WTC11 (cell line): ENCODE measurements around the gene ACTL6A. TPM values are rescaled to one million over a fixed set of nuclear protein-coding genes. Genes with fewer than 3 reads are reported as not detected.

ENCODE experiments used
- ATAC-seq: fragments of 200-7000 bp; cut with Tn5 transposase; 2 replicates; pipeline ENCODE4 v1.10.0; 2021; ENCODE audit warnings: mild to moderate bottlenecking, moderate library complexity
- CTCF ChIA-PET: fragments of 300-600 bp; sonication (Branson Sonifier 250); formaldehyde crosslinking; loops from one replicate; lab custom pipeline; 2021; ENCODE audit warnings: antibody characterized with exemption; lab: Charles Lee
- POLR2A ChIA-PET: fragments of 350-600 bp; sonication (Branson Sonifier 250); formaldehyde crosslinking; loops from one replicate; lab custom pipeline; 2021; ENCODE audit warnings: antibody characterized with exemption; lab: Charles Lee
- DNase-seq: peaks from one replicate; pipeline ENCODE4 v3.0.0; 2021; ENCODE audit warnings: low spot score
- H3K27ac Mint-ChIP-seq: 2 replicates; pipeline ENCODE4 v1.8.0; 2021; ENCODE audit warnings: mixed read lengths
- H3K27me3 Mint-ChIP-seq: 2 replicates; pipeline ENCODE4 v1.8.0; 2021; ENCODE audit warnings: low read depth, mild to moderate bottlenecking, moderate library complexity, mixed read lengths
- H3K36me3 Mint-ChIP-seq: 2 replicates; pipeline ENCODE4 v1.8.0; 2021; ENCODE audit warnings: mixed read lengths
- H3K4me1 Mint-ChIP-seq: 2 replicates; pipeline ENCODE4 v1.8.0; 2022; ENCODE audit warnings: mixed read lengths
- H3K4me3 Mint-ChIP-seq: 2 replicates; pipeline ENCODE4 v1.8.0; 2021; ENCODE audit warnings: mild to moderate bottlenecking, moderate library complexity, mixed read lengths
- H3K9me3 Mint-ChIP-seq: 2 replicates; pipeline ENCODE4 v1.8.0; 2021; ENCODE audit warnings: mixed read lengths
- AFF4 ChIP-seq: sonication (generic); formaldehyde crosslinking; IDR thresholded peaks from 2 replicates; pipeline ENCODE4 v1.8.1; 2023; ENCODE audit warnings: mild to moderate bottlenecking, missing genetic modification reagents, borderline replicate concordance
- ARID4B ChIP-seq: sonication (generic); formaldehyde crosslinking; IDR thresholded peaks from 2 replicates; pipeline ENCODE4 v1.8.0; 2023; ENCODE audit warnings: missing genetic modification reagents, mild to moderate bottlenecking, borderline replicate concordance
- ESRRA ChIP-seq: sonication (generic); formaldehyde crosslinking; IDR thresholded peaks from 2 replicates; pipeline ENCODE4 v1.8.1; 2022; ENCODE audit warnings: mild to moderate bottlenecking, missing genetic modification reagents, borderline replicate concordance
- GRHL2 ChIP-seq: fragments of 250-450 bp; sonication (Bioruptor Pico); IDR thresholded peaks from 2 replicates; pipeline ENCODE4 v1.8.0; 2022; ENCODE audit warnings: mild to moderate bottlenecking, moderate library complexity; ENCODE audit not compliant: insufficient replicate concordance, severe bottlenecking
- GTF2I ChIP-seq: fragments of 250-450 bp; sonication (Bioruptor Pico); conservative IDR thresholded peaks from 2 replicates; pipeline ENCODE4 v1.4.0; 2021; ENCODE audit warnings: mild to moderate bottlenecking
- IRF2 ChIP-seq: sonication (generic); formaldehyde crosslinking; IDR thresholded peaks from 2 replicates; pipeline ENCODE4 v1.8.0; 2022; ENCODE audit warnings: low read depth, missing genetic modification reagents, borderline replicate concordance
- PRRX2 ChIP-seq: fragments of 250-450 bp; sonication (Bioruptor Pico); IDR thresholded peaks from 2 replicates; pipeline ENCODE4 v1.8.0; 2021; ENCODE audit warnings: mild to moderate bottlenecking
- ZNF121 ChIP-seq: sonication (generic); formaldehyde crosslinking; IDR thresholded peaks from 2 replicates; pipeline ENCODE4 v1.8.0; 2023; ENCODE audit warnings: missing genetic modification reagents
- total RNA-seq: library from RNA; stranded (reverse); gene quantifications from 3 replicates; pipeline ENCODE4 v1.2.3, GENCODE V29; 2021
- TF ChIP-seq, protein P1 (sequence below): sonication (generic); formaldehyde crosslinking; IDR thresholded peaks from 2 replicates; pipeline ENCODE4 v1.8.1; 2022; ENCODE audit warnings: mild to moderate bottlenecking, moderate library complexity, missing genetic modification reagents
- TF ChIP-seq, protein P2 (sequence below): sonication (generic); formaldehyde crosslinking; IDR thresholded peaks from 2 replicates; pipeline ENCODE4 v1.8.1; 2022; ENCODE audit warnings: low read depth, mild to moderate bottlenecking, moderate library complexity, missing genetic modification reagents, borderline replicate concordance
- TF ChIP-seq, protein P3 (sequence below): sonication (generic); formaldehyde crosslinking; IDR thresholded peaks from 2 replicates; pipeline ENCODE4 v1.8.1; 2022; ENCODE audit warnings: missing genetic modification reagents, borderline replicate concordance

Gene ACTL6A
- total RNA-seq, 1 experiment from 2014 or later = 82.9 TPM

DNA sequence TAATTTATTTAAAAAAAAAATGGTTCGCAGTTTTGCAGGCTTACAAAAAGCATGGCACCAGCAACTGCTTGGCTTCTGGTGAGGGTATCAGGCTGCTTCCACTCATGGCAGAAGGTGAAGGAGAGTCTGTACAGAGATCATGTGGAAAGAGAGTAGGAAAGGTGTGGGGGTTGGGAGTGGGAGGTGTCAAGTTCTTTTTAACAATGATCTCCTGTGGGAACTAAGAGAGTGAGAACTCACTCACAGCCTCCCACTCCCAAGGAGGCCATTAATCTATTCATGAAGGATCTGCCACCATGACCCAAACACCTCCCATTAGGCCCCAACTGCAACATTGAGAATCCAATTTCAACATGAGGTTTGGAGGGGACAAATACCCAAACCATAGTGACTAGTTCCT, 21.1 kb upstream of the ACTL6A start (continued):
- no peak for TF ChIP-seq ARID4B
- TF ChIP-seq ZNF121 (CRISPR knock-in tag) = no peak
- no peak for TF ChIP-seq GRHL2 (CRISPR knock-in tag)
- TF ChIP-seq, protein P1, sequence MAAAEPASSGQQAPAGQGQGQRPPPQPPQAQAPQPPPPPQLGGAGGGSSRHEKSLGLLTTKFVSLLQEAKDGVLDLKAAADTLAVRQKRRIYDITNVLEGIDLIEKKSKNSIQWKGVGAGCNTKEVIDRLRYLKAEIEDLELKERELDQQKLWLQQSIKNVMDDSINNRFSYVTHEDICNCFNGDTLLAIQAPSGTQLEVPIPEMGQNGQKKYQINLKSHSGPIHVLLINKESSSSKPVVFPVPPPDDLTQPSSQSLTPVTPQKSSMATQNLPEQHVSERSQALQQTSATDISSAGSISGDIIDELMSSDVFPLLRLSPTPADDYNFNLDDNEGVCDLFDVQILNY = no peak
- no peak for TF ChIP-seq PRRX2
- no peak for TF ChIP-seq IRF2 (CRISPR knock-in tag)
- TF ChIP-seq AFF4 = no peak
- no peak for TF ChIP-seq GTF2I
- TF ChIP-seq ESRRA = no peak

GRCh38 chr3:179542375-179542774, 20.4 kb upstream of the ACTL6A start:
- ChIA-PET POLR2A (no interaction called here), CTCF (no interaction called here)
- Mint-ChIP-seq H3K4me3 (no peak overlapping the region), H3K4me1 (peaks cover 15% of the 10 kb centered on the region), H3K9me3 (no peaks in the 10 kb centered on the region; the same call in 1 of the 2 replicates), H3K36me3 (no peaks in the 10 kb centered on the region), H3K27me3 (no peaks in the 10 kb centered on the region), H3K27ac (no peak overlapping the region)
- ATAC-seq (no peak), DNase-seq (no peak)
- TF ChIP-seq, protein P2, sequence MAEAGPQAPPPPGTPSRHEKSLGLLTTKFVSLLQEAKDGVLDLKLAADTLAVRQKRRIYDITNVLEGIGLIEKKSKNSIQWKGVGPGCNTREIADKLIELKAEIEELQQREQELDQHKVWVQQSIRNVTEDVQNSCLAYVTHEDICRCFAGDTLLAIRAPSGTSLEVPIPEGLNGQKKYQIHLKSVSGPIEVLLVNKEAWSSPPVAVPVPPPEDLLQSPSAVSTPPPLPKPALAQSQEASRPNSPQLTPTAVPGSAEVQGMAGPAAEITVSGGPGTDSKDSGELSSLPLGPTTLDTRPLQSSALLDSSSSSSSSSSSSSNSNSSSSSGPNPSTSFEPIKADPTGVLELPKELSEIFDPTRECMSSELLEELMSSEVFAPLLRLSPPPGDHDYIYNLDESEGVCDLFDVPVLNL (CRISPR knock-in tag) = no peak
- TF ChIP-seq, protein P3, sequence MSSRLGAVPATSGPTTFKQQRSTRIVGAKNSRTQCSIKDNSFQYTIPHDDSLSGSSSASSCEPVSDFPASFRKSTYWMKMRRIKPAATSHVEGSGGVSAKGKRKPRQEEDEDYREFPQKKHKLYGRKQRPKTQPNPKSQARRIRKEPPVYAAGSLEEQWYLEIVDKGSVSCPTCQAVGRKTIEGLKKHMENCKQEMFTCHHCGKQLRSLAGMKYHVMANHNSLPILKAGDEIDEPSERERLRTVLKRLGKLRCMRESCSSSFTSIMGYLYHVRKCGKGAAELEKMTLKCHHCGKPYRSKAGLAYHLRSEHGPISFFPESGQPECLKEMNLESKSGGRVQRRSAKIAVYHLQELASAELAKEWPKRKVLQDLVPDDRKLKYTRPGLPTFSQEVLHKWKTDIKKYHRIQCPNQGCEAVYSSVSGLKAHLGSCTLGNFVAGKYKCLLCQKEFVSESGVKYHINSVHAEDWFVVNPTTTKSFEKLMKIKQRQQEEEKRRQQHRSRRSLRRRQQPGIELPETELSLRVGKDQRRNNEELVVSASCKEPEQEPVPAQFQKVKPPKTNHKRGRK (CRISPR knock-in tag) = peak; percentile 56; the same call in 1 of the 2 replicates
